Measurements from ENCODE around the gene MRPL45. TPM values are rescaled to one million over a fixed set of nuclear protein-coding genes. Genes with fewer than 3 reads are reported as not detected.

Gene MRPL45
- polyA plus RNA-seq, 4 donors, result 46.1 to 76.0 (median 63.5) TPM

Other genes starting within 250 kb of the MRPL45 start
- 1 to 10 TPM in 1 of 4 donors, under 1 TPM in 1, not detected in 2; 0.33 to 3.3 TPM for gene TBC1D3C, start 228.5 kb upstream of the MRPL45 start, polyA plus RNA-seq (ENCODE audit: insufficient read length in 4 of 4)
- not detected for gene TBC1D3E, start 169.2 kb upstream of the MRPL45 start, polyA plus RNA-seq (ENCODE audit: insufficient read length in 4 of 4)
- gene TBC1D3, start 104.6 kb upstream of the MRPL45 start, polyA plus RNA-seq (ENCODE audit: insufficient read length in 4 of 4), result not detected
- under 1 TPM; 0.05 to 0.29 (median 0.09) TPM for gene GPR179, start 46.8 kb downstream of the MRPL45 start, polyA plus RNA-seq (ENCODE audit: insufficient read length in 4 of 4)
- 10 to 100 TPM; 14.9 to 22.7 (median 18.8) TPM for gene SOCS7, start 54.7 kb downstream of the MRPL45 start, polyA plus RNA-seq (ENCODE audit: insufficient read length in 4 of 4)
- 10 to 100 TPM; 43.2 to 62.7 (median 57.1) TPM for gene ARHGAP23, start 131.3 kb downstream of the MRPL45 start, polyA plus RNA-seq (ENCODE audit: insufficient read length in 4 of 4)